ENCODE data around the gene FARP2. TPM values are rescaled to one million over a fixed set of nuclear protein-coding genes. Genes with fewer than 3 reads are reported as not detected.

The FARP2 gene
- total RNA-seq, 4 donors from 2014 or later: 27.6 to 44.0 (median 35.9) TPM

DNA sequence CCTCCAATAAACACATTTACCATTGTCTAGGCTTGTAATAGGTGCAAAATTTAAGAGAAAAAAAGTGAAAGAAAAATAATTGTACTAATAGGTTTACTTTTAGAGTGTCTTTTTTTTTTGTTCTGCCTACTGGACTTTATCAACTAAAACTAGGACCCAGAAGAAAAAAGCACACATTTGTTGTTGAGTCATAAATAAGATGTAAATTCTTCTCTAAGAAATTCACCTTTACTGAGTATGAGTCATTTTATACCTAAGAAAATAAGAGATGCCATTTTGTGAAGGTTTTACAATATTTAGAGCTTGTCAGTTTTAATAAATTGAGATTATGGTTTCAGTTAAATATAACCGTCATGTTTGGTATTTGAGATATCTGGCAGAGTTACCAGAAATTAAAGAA, 19.2 kb downstream of the FARP2 start:
- Histone ChIP-seq H3K27ac (no peak overlapping the region), H3K27me3 (no peaks in the 10 kb centered on the region), H3K4me1 (peaks cover 3 to 24% (median 16%) of the 10 kb centered on the region in 3 donors), H3K36me3 (peaks cover 0 to 38% of the 10 kb centered on the region in 2 donors), H3K4me3 (no peak overlapping the region), H3K9me3 (no peaks in the 10 kb centered on the region)
- ATAC-seq: no peak
- TF ChIP-seq, protein P1, sequence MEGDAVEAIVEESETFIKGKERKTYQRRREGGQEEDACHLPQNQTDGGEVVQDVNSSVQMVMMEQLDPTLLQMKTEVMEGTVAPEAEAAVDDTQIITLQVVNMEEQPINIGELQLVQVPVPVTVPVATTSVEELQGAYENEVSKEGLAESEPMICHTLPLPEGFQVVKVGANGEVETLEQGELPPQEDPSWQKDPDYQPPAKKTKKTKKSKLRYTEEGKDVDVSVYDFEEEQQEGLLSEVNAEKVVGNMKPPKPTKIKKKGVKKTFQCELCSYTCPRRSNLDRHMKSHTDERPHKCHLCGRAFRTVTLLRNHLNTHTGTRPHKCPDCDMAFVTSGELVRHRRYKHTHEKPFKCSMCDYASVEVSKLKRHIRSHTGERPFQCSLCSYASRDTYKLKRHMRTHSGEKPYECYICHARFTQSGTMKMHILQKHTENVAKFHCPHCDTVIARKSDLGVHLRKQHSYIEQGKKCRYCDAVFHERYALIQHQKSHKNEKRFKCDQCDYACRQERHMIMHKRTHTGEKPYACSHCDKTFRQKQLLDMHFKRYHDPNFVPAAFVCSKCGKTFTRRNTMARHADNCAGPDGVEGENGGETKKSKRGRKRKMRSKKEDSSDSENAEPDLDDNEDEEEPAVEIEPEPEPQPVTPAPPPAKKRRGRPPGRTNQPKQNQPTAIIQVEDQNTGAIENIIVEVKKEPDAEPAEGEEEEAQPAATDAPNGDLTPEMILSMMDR (IDR thresholded peaks at IDR 0.05): no peak
- TF ChIP-seq POLR2AphosphoS5 (IDR thresholded peaks at IDR 0.05): no peak
- no peak for TF ChIP-seq EP300 (IDR thresholded peaks at IDR 0.05)
- no peak for TF ChIP-seq POLR2A (IDR thresholded peaks at IDR 0.05)
- 71 to 91% methylated on average over 1 of the region's 1 CpG for WGBS, 2 donors (ENCODE audit: low coverage in 1 of 2)

DNA sequence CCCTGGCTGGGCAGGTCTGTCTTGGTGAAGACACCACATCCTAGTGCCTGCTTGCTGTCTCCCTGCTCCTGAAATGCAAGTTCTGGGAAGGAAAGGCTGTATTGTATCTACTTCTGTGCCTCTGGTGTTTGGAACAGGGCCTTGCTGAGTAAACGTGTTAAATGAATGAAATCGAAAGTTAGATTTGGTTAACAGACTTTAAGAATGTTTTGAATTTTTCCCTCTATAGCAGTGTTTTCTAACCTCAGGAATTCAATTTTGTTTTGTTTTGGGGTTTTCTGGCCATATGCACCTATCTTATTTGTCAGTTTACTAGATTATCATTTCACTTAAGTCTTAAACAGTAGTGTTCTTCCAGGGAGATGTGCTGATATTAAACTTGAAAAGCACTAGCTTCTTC, 20.7 kb downstream of the FARP2 start:
- TF ChIP-seq POLR2AphosphoS5 (IDR thresholded peaks at IDR 0.05) (no peak), POLR2A (IDR thresholded peaks at IDR 0.05) (no peak), EP300 (IDR thresholded peaks at IDR 0.05) (no peak)
- TF ChIP-seq, protein P1 (IDR thresholded peaks at IDR 0.05): no peak
- no peak for ATAC-seq
- no peaks in the 10 kb centered on the region for H3K27me3 ChIP-seq
- H3K9me3 ChIP-seq: no peaks in the 10 kb centered on the region
- no peak overlapping the region for H3K4me3 ChIP-seq
- no peak overlapping the region for H3K27ac ChIP-seq
- 80% methylated on average over 2 of the region's 2 CpGs; no CpG with 5 or more reads in 1 of the 2 donors for WGBS, 2 donors (ENCODE audit: low coverage in 1 of 2)
- peaks cover 0 to 38% of the 10 kb centered on the region in 2 donors for H3K36me3 ChIP-seq
- peaks cover 3 to 31% (median 18%) of the 10 kb centered on the region in 3 donors for H3K4me1 ChIP-seq

DNA sequence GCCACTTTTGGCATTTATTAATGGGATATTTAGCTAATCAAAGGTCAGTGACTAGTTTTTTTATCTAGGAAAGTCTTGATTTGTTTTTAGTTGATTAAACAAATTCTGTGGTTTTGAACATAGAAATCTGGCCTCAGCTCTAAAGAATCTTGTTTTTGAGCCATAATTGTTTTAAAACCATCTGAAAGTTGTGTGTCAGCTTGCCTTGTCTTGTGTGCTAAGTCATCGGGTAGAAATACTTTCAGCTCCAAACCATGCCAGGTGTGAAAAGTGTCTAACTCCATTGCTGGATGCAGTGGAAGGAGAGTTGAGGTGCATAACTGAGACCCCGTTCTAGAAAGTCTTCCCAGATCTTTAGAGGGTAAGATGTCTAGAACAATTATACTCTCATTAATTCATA, 22.7 kb downstream of the FARP2 start:
- Histone ChIP-seq H3K4me1 (peaks cover 3 to 36% (median 20%) of the 10 kb centered on the region in 3 donors), H3K36me3 (peaks cover 0 to 34% of the 10 kb centered on the region in 2 donors), H3K27me3 (no peaks in the 10 kb centered on the region), H3K27ac (peak overlapping the region in 2 of 4 donors; percentile 28 to 58), H3K4me3 (no peak overlapping the region), H3K9me3 (no peaks in the 10 kb centered on the region)
- ATAC-seq: no peak
- 53 to 56% methylated on average over 2 of the region's 2 CpGs for WGBS, 2 donors (ENCODE audit: low coverage in 1 of 2)
- no peak for TF ChIP-seq EP300 (IDR thresholded peaks at IDR 0.05)
- TF ChIP-seq POLR2AphosphoS5 (IDR thresholded peaks at IDR 0.05): no peak
- TF ChIP-seq, protein P1 (IDR thresholded peaks at IDR 0.05): no peak
- TF ChIP-seq POLR2A (IDR thresholded peaks at IDR 0.05): no peak

DNA sequence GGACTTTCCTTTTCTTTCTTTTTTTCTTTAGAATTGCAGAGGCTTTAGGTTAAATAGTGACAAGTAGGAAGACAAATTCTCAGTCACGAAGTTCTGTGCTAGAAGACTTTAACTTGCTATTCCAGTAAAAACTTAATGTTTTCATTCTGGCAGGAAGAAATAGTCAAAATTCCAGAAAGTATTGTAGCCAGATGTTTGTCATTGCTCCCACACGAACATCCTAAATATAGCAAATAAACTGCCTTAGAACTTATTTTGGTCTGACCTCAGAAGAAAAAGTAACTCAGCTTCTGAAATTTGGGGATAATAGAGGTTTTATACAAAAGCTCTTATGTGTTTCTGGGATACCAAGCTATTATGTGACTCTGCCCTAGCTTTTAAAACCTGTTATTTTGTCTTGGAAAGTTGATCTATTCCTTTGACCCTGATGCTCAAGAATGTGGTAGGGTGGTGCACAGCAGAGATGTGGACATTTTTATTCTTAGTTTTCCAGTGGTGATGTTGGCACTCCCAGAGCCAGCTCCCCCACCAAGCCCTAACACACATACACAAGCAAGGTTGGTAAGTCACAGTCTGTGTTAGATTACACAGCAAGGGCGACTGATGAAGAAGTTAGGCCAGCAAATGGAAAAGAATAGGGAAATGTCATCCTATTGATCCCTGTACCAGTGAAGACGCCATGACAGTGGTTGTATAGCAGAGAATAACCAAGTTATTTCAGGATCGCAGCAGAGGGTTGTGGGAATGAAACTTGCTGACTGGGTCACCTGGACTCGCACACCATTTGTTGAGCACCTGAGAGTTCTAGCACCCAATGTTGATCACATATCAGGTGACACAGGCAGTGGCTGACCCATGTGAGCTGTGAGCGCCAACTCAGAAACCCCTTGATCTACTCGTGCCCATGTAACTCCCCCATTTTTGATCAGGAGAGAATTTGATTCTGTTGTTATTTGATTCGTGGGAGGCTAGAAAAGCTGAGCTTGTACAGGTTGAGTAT, 23.7 kb downstream of the FARP2 start:
- peaks cover 0 to 24% of the 10 kb centered on the region in 2 donors for H3K36me3 ChIP-seq
- H3K27ac ChIP-seq: peak overlapping the region in 3 of 4 donors; percentile 42 to 63 (median 58)
- no peak overlapping the region for H3K4me3 ChIP-seq
- no peaks in the 10 kb centered on the region for H3K9me3 ChIP-seq
- 62 to 72% methylated on average over 7 to 8 of the region's 9 CpGs for WGBS, 2 donors (ENCODE audit: low coverage in 1 of 2)
- H3K27me3 ChIP-seq: no peaks in the 10 kb centered on the region
- H3K4me1 ChIP-seq: peaks cover 3 to 45% (median 20%) of the 10 kb centered on the region in 3 donors
- peak; percentile 36 for ATAC-seq
- TF ChIP-seq, protein P1 (IDR thresholded peaks at IDR 0.05): no peak
- TF ChIP-seq POLR2A (IDR thresholded peaks at IDR 0.05) (no peak), EP300 (IDR thresholded peaks at IDR 0.05) (no peak), POLR2AphosphoS5 (IDR thresholded peaks at IDR 0.05) (no peak)
